Endothelial cell of umbilical vein (primary cell): ENCODE data around the gene KLF15. TPM values are rescaled to one million over a fixed set of nuclear protein-coding genes. Genes with fewer than 3 reads are reported as not detected.

ENCODE experiments used
- BruUV-seq: library from RNA; stranded (reverse); fragments of 400-500 nt; replicated peaks from 2 replicates; lab custom pipeline; 2021; lab: Mats Ljungman, UMichigan
- CTCF ChIA-PET: fragments of 300-600, 350-600 bp; sonication (Branson Sonifier 250); formaldehyde crosslinking; loops from one replicate; lab custom pipeline; 2021; ENCODE audit warnings: antibody characterized with exemption, inconsistent platforms; lab: Charles Lee
- POLR2A ChIA-PET: fragments of 300-600, 350-600 bp; sonication (Branson Sonifier 250); formaldehyde crosslinking; loops from one replicate; lab custom pipeline; 2021; ENCODE audit warnings: antibody characterized with exemption, inconsistent platforms; lab: Charles Lee
- DNase-seq: peaks from one replicate; pipeline ENCODE4 v3.0.0-alpha.2; 2011; ENCODE audit warnings: low read depth, low spot score
- FAIRE-seq: peaks from 2 replicates; lab custom pipeline; 2011; peaks lifted over from hg19 to GRCh38; lab: Jason Lieb, UNC
- H2AFZ ChIP-seq: 2 replicates; pipeline ENCODE4 v1.6.0; 2012; ENCODE audit warnings: low read depth, low read length, control low read depth, inconsistent platforms
- H3K27ac ChIP-seq: 2 replicates; pipeline ENCODE4 v1.5.1; 2011; ENCODE audit warnings: low read depth, mild to moderate bottlenecking, control low read depth, low read length, moderate library complexity; ENCODE audit not compliant: insufficient read depth
- H3K27me3 ChIP-seq, 2 experiments: 2 replicates each; pipeline versions ENCODE4 v1.6.0 to v1.6.1; 2011; ENCODE audit warnings: low read length in 2 of 2, mixed read lengths in 1 of 2; ENCODE audit not compliant: control insufficient read depth in 2 of 2, insufficient read depth in 2 of 2
- H3K36me3 ChIP-seq, 2 experiments: 2 replicates in 1 of 2; 3 replicates in 1 of 2; pipeline ENCODE4 v1.5.1; 2011; ENCODE audit warnings: low read length in 2 of 2, mild to moderate bottlenecking in 1 of 2, moderate library complexity in 1 of 2; ENCODE audit not compliant: control insufficient read depth in 2 of 2, insufficient read depth in 2 of 2; ENCODE audit errors: extremely low read depth in 1 of 2
- H3K4me1 ChIP-seq: 3 replicates; pipeline ENCODE4 v1.5.1; 2011; ENCODE audit warnings: mild to moderate bottlenecking, low read length; ENCODE audit not compliant: control insufficient read depth, insufficient read depth; ENCODE audit errors: extremely low read depth
- H3K4me2 ChIP-seq: 2 replicates; pipeline ENCODE4 v1.6.1; 2011; ENCODE audit warnings: low read length, control low read depth, mixed read lengths; ENCODE audit not compliant: insufficient read depth
- H3K4me3 ChIP-seq, 3 experiments: fragments of 200-600 bp in 1 of 3; sonication (generic), shearing (Covaris generic) in 1 of 3; replicated peaks in 1 of 3; 2 replicates each; pipeline ENCODE4 v1.5.1; 2011 to 2016; ENCODE audit warnings: control low read depth in 3 of 3, low read length in 3 of 3, mild to moderate bottlenecking in 2 of 3, inconsistent platforms in 1 of 3, low read depth in 1 of 3, moderate library complexity in 1 of 3; ENCODE audit not compliant: insufficient read depth in 1 of 3
- H3K79me2 ChIP-seq: 2 replicates; pipeline ENCODE4 v1.6.0; 2012; ENCODE audit warnings: low read length, inconsistent platforms; ENCODE audit not compliant: control insufficient read depth, insufficient read depth
- H3K9ac ChIP-seq: replicated peaks from 2 replicates; pipeline ENCODE3; 2011; ENCODE audit warnings: low read length, control low read depth; ENCODE audit not compliant: insufficient read depth; ENCODE audit errors: extremely low read depth
- H3K9me1 ChIP-seq: replicated peaks from 3 replicates; pipeline ENCODE4 v1.6.0; 2011; ENCODE audit warnings: mild to moderate bottlenecking, low read length; ENCODE audit not compliant: control insufficient read depth, insufficient read depth; ENCODE audit errors: extremely low read depth
- H3K9me3 ChIP-seq: replicated peaks from 2 replicates; pipeline ENCODE4 v1.5.1; 2012; ENCODE audit warnings: low read length, inconsistent platforms; ENCODE audit not compliant: control insufficient read depth, insufficient read depth
- H4K20me1 ChIP-seq: replicated peaks from 2 replicates; pipeline ENCODE3; 2011; ENCODE audit warnings: mild to moderate bottlenecking, low read length; ENCODE audit not compliant: control insufficient read depth, insufficient read depth; ENCODE audit errors: extremely low read depth
- EZH2 ChIP-seq: IDR thresholded peaks from 2 replicates; pipeline ENCODE4 v1.6.1; 2012; ENCODE audit warnings: borderline replicate concordance, low read depth, mild to moderate bottlenecking, moderate library complexity, low read length, inconsistent platforms; ENCODE audit not compliant: severe bottlenecking
- FOS ChIP-seq: IDR thresholded peaks from 2 replicates; pipeline ENCODE4 v1.6.1; 2011; ENCODE audit warnings: mild to moderate bottlenecking, low read length, moderate library complexity, borderline replicate concordance; ENCODE audit not compliant: insufficient read depth
- GATA2 ChIP-seq: IDR thresholded peaks from 2 replicates; pipeline ENCODE4 v1.7.0; 2011; ENCODE audit warnings: low read depth, mild to moderate bottlenecking, moderate library complexity, mixed read lengths, low read length; ENCODE audit not compliant: insufficient read length, insufficient read depth
- JUN ChIP-seq: IDR thresholded peaks from 2 replicates; pipeline ENCODE4 v1.6.1; 2011; ENCODE audit warnings: borderline replicate concordance, low read depth; ENCODE audit not compliant: insufficient read length, insufficient read depth
- MYC ChIP-seq: IDR thresholded peaks from one replicate; pipeline ENCODE4 v1.6.1; 2011; ENCODE audit warnings: mild to moderate bottlenecking, low read depth, low read length
- POLR2A ChIP-seq: IDR thresholded peaks from 2 replicates; pipeline ENCODE4 v1.6.1; 2012; ENCODE audit warnings: low read depth, mild to moderate bottlenecking, control low read depth, low read length
- POLR2AphosphoS5 ChIP-seq: IDR thresholded peaks from 2 replicates; pipeline ENCODE4 v1.6.1; 2012; ENCODE audit warnings: low read depth, mild to moderate bottlenecking, control low read depth, low read length, moderate library complexity; ENCODE audit not compliant: insufficient read depth
- dilution Hi-C: fragments of 300-500 bp; cut with MboI; formaldehyde crosslinking; loops from one replicate; pipeline ENCODE4 v1.15.0; 2019; ENCODE audit warnings: low sequenced_read_pairs; ENCODE audit not compliant: extremely low pct_ligation_motif_present
- intact Hi-C: fragments of 100-400 bp; cut with micrococcal nuclease; formaldehyde crosslinking; loops from one replicate; pipeline ENCODE4 v1.10.0; 2022
- polyA plus RNA-seq, 4 experiments: library from polyadenylated mRNA; depleted of rRNA in 3 of 4; stranded (reverse) in 3 of 4; unstranded in 1 of 4; fragments of >200 nt; gene quantifications; 2 replicates each; pipeline versions ENCODE4 v1.2.1 to v1.2.3, GENCODE V29; 2011 to 2012; ENCODE audit warnings: missing spikeins in 1 of 4
- total RNA-seq: library from RNA; stranded (reverse); gene quantifications from 2 replicates; pipeline ENCODE4 v1.2.3, GENCODE V29; 2021
- TF ChIP-seq, protein P1 (sequence below): IDR thresholded peaks from 2 replicates; pipeline ENCODE4 v1.6.1; 2011; ENCODE audit not compliant: insufficient read depth, insufficient read length
- TF ChIP-seq, protein P2 (sequence below), 2 donors: IDR thresholded peaks; 1 replicate in 1 of 2; 2 replicates in 1 of 2; pipeline ENCODE4 v1.5.1; 2011; ENCODE audit warnings: low read length in 2 of 2, mild to moderate bottlenecking in 2 of 2, moderate library complexity in 2 of 2, control low read depth in 1 of 2, inconsistent platforms in 1 of 2, low read depth in 1 of 2; ENCODE audit not compliant: insufficient read depth in 1 of 2; ENCODE audit errors: extremely low read depth in 1 of 2

The KLF15 gene
- total and polyA plus RNA-seq, 2 donors (not counting 3 experiments of a cell fraction or from before 2014, with no cell fraction given): 2.2 to 3.0 TPM

DNA sequence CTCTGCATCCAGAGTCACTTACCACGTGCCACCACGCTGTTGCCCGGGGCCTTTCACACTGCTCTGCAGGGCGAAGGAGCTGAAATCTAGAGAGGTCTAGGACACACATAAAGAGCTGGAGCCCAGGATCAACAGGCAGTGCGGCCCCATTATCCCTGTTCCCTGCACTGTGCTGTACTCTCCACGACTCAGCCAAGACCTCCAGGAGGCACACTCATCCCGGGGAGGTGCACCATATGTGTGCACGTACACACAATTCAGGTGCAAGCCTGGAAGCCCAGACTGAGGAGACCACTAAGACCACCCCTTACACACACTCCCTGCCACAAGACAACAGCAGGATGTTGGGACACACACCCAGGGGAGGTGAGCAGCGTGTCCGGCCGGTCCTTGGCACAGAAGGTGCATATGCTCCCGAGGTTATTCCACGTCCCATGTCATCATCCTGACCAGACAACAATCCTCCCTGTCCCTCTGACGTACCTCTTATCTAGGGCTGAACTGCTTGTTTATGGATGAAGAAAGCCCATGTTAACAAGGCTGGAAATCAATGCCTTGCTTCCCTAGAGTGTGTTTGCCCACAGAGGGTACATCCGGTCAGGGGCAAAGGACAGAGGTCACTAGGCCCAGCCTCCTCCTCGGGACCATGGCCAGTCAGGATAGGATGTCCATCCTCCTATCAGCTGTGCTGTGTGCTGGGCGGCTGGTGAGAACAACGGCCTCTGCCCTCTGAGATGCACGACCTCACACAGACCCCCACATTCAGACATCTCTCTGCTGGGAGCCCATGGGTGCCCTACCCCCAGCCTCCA, 16.1 kb downstream of the KLF15 start:
- no peak overlapping the region for H3K4me3 ChIP-seq
- H3K9ac ChIP-seq: no peak overlapping the region
- no peaks in the 10 kb centered on the region for H3K79me2 ChIP-seq
- H3K4me1 ChIP-seq: no peaks in the 10 kb centered on the region
- no peaks in the 10 kb centered on the region for H3K27me3 ChIP-seq
- TF ChIP-seq GATA2 (no peak), EZH2 (no peak), JUN (no peak), POLR2AphosphoS5 (no peak), MYC (no peak), FOS (no peak)
- TF ChIP-seq, protein P1, sequence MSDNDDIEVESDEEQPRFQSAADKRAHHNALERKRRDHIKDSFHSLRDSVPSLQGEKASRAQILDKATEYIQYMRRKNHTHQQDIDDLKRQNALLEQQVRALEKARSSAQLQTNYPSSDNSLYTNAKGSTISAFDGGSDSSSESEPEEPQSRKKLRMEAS: no peak
- no peaks in the 10 kb centered on the region for H4K20me1 ChIP-seq
- POLR2A ChIA-PET: no interaction called here
- intact Hi-C loops: no loop called here
- H3K9me1 ChIP-seq: no peaks in the 10 kb centered on the region
- H3K27ac ChIP-seq: no peak overlapping the region
- no peaks in the 10 kb centered on the region for H3K9me3 ChIP-seq
- CTCF ChIA-PET: no interaction called here
- BruUV-seq: no TSS peak
- no peaks in the 10 kb centered on the region for H3K36me3 ChIP-seq
- no peak overlapping the region for H3K4me2 ChIP-seq
- FAIRE-seq: no peak
- no peak for DNase-seq
- dilution Hi-C loops: no loop called here
- no peak overlapping the region for H2AFZ ChIP-seq

DNA sequence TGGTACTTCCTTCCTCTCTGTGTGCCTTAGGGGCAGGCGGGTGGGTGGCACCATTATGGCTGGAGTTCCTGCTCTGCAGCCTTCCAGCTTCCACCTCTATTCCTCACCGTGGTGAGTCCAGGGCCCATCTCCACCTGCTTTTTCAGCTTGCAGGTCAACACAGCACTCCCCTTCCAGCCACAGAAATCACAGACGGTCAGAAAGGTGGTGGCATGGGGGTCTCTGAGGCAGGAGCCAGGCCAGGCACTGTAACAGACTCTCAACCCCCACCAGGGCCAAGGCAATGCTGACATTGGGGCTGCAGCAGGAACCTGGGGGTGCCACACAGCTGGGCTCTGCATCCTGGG, 16.6 kb downstream of the KLF15 start:
- Histone ChIP-seq H3K9me1 (no peaks in the 10 kb centered on the region), H3K27me3 (no peaks in the 10 kb centered on the region), H4K20me1 (no peaks in the 10 kb centered on the region), H3K79me2 (no peaks in the 10 kb centered on the region), H3K9ac (no peak overlapping the region), H2AFZ (no peak overlapping the region), H3K4me3 (no peak overlapping the region), H3K27ac (no peak overlapping the region), H3K4me1 (no peaks in the 10 kb centered on the region), H3K36me3 (no peaks in the 10 kb centered on the region), H3K4me2 (no peak overlapping the region), H3K9me3 (no peaks in the 10 kb centered on the region)
- DNase-seq (no peak), FAIRE-seq (no peak)
- dilution Hi-C loops: no loop called here
- no TSS peak for BruUV-seq
- intact Hi-C loops: no loop called here
- POLR2A ChIA-PET: no interaction called here
- CTCF ChIA-PET: no interaction called here
- TF ChIP-seq, protein P1: no peak
- TF ChIP-seq, protein P2, sequence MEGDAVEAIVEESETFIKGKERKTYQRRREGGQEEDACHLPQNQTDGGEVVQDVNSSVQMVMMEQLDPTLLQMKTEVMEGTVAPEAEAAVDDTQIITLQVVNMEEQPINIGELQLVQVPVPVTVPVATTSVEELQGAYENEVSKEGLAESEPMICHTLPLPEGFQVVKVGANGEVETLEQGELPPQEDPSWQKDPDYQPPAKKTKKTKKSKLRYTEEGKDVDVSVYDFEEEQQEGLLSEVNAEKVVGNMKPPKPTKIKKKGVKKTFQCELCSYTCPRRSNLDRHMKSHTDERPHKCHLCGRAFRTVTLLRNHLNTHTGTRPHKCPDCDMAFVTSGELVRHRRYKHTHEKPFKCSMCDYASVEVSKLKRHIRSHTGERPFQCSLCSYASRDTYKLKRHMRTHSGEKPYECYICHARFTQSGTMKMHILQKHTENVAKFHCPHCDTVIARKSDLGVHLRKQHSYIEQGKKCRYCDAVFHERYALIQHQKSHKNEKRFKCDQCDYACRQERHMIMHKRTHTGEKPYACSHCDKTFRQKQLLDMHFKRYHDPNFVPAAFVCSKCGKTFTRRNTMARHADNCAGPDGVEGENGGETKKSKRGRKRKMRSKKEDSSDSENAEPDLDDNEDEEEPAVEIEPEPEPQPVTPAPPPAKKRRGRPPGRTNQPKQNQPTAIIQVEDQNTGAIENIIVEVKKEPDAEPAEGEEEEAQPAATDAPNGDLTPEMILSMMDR (IDR thresholded peaks at IDR 0.05; ENCODE audit: extremely low read depth in 1 of 2, insufficient read depth in 1 of 2, low read depth in 1 of 2, low read length in 2 of 2): no peak
- TF ChIP-seq JUN (no peak), EZH2 (no peak), FOS (no peak), POLR2AphosphoS5 (no peak), GATA2 (no peak), MYC (no peak), POLR2A (no peak)
